Suppressor macrophage treated with lipopolysaccharide for 1 hour (primary cell): Measurements from ENCODE around the gene EGFR.

Source experiments
- DNase-seq, 3 donors: peaks; one replicate each; pipeline ENCODE4 v3.0.0-alpha.2; 2020 to 2022

The EGFR gene

DNA sequence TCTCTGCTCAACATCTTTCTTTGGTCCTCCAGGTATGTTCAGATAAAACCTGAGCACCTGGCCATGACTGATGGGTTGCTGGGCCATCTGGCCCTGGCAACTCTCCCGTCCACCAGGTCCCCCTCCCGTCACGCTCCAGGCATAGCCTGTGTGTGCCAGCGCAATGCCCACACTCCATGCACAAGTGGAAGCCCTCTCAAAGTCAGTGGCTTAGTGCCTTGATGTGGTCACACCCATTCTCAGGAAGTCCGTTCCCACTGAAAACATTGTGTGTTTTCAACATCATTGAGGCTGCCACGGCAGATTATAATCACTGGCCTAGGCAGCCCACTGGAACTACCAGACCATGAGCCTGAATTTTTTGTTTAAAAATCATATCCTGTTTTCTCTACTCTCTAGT is 175.7 kb downstream of the EGFR start:
- no peak for DNase-seq

DNA sequence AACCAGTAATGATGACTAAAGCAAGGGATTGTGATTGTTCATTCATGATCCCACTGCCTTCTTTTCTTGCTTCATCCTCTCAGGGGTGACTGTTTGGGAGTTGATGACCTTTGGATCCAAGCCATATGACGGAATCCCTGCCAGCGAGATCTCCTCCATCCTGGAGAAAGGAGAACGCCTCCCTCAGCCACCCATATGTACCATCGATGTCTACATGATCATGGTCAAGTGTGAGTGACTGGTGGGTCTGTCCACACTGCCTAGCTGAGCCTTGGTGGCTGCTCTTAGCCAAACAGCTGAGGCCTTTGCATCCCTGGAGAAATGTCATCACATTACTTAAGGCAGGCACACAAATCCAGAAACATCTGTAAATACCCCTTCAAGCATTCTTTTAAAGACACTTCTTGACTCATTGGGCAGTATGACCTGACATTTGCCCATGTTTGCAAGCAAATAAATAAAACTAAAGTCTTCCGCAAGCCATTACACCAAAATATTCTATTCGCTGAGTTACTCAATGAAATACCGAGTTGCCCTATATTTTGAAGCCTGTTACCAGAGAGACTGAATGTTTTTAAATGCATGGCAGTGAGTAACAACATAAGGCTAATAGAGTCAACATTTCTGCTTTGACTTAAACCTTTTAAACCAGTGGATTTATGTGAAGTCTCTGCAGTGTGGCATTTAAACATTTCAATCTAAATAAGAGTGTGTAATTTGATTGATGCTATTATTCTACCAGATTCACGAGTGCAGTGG is 180.0 kb downstream of the EGFR start:
- DNase-seq = no peak

DNA sequence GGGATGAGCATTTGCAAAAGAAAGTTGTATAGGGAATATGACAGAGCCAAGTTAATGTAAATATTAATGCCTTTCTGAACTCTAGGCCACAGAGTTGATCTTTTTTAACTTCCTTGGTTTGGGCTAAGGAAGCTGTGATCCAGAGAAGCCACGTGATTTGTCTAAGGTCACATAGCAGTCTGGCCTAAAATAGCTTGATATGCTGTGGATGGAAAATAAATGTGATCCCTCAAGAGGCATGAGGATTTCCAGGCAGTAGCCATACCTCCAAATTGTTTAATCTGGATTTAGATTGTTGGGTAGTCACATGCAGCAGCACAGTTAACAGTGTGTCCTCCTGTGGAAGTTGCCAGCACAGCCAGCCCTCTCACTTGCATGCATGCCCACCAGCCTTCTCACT is 180.6 kb downstream of the EGFR start:
- no peak for DNase-seq

DNA sequence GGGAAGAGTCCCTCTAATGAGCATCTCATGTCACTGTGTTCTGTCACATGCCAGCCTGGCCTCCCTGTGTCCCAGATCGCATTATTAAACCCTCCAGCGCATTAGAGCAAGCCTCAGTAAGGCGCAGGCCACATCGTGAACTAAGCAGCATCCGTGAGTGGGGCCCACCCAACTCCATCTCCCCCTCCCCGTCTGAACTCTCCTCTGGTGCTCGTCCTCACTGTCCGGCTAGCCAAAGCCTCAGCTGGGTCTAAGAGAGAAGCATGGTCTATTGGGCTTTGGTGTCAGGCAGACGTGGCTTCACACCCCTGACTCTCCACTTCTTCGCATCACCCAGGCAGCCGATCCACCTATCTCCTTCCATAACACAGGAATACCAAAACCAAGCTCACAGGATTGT is 181.6 kb downstream of the EGFR start:
- DNase-seq = no peak

DNA sequence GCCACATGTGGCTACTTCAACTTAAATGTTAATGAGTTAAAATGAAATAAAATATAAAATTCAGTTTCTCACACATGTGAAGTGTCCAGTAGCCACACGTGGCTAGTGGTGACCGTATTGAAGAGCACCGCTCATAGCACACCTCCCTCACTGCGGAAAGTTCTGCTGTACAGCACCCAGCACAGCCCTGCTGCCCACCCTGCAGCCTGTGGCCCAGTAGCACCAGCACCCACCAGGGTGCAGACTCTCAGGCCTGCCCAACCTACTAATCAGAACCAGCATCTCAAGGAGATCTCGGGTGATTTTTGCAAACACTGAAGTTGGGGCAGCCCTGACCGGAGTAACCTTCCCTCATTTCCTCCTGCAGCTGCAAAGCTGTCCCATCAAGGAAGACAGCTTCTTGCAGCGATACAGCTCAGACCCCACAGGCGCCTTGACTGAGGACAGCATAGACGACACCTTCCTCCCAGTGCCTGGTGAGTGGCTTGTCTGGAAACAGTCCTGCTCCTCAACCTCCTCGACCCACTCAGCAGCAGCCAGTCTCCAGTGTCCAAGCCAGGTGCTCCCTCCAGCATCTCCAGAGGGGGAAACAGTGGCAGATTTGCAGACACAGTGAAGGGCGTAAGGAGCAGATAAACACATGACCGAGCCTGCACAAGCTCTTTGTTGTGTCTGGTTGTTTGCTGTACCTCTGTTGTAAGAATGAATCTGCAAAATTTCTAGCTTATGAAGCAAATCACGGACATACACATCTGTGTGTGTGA is 183.5 kb downstream of the EGFR start:
- no peak for DNase-seq

DNA sequence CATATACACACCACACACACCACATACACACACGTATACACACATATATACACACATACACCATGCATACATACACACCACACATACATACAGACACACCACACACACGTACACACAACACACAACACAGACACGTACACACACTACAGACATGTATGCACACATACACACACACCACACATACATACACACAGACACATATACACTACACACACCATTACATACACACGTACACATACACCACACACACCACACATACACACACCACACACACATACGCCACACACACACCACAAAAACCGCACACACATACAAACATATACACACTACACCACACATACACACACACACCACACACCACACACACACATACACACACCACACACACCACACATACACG is 184.5 kb downstream of the EGFR start:
- DNase-seq = no peak

DNA sequence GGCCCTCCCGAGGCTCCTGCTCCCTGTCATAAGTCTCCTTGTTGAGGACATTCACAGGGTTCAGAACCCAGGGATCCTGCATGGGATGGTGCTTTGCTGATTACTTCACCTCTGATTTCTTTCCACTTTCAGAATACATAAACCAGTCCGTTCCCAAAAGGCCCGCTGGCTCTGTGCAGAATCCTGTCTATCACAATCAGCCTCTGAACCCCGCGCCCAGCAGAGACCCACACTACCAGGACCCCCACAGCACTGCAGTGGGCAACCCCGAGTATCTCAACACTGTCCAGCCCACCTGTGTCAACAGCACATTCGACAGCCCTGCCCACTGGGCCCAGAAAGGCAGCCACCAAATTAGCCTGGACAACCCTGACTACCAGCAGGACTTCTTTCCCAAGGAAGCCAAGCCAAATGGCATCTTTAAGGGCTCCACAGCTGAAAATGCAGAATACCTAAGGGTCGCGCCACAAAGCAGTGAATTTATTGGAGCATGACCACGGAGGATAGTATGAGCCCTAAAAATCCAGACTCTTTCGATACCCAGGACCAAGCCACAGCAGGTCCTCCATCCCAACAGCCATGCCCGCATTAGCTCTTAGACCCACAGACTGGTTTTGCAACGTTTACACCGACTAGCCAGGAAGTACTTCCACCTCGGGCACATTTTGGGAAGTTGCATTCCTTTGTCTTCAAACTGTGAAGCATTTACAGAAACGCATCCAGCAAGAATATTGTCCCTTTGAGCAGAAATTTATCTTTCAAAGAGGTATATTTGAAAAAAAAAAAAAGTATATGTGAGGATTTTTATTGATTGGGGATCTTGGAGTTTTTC is 186.5 kb downstream of the EGFR start:
- DNase-seq = no peak

DNA sequence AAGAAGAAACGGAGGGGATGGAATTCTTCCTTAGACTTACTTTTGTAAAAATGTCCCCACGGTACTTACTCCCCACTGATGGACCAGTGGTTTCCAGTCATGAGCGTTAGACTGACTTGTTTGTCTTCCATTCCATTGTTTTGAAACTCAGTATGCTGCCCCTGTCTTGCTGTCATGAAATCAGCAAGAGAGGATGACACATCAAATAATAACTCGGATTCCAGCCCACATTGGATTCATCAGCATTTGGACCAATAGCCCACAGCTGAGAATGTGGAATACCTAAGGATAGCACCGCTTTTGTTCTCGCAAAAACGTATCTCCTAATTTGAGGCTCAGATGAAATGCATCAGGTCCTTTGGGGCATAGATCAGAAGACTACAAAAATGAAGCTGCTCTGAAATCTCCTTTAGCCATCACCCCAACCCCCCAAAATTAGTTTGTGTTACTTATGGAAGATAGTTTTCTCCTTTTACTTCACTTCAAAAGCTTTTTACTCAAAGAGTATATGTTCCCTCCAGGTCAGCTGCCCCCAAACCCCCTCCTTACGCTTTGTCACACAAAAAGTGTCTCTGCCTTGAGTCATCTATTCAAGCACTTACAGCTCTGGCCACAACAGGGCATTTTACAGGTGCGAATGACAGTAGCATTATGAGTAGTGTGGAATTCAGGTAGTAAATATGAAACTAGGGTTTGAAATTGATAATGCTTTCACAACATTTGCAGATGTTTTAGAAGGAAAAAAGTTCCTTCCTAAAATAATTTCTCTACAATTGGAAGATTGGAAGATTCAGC is 187.6 kb downstream of the EGFR start:
- no peak for DNase-seq

DNA sequence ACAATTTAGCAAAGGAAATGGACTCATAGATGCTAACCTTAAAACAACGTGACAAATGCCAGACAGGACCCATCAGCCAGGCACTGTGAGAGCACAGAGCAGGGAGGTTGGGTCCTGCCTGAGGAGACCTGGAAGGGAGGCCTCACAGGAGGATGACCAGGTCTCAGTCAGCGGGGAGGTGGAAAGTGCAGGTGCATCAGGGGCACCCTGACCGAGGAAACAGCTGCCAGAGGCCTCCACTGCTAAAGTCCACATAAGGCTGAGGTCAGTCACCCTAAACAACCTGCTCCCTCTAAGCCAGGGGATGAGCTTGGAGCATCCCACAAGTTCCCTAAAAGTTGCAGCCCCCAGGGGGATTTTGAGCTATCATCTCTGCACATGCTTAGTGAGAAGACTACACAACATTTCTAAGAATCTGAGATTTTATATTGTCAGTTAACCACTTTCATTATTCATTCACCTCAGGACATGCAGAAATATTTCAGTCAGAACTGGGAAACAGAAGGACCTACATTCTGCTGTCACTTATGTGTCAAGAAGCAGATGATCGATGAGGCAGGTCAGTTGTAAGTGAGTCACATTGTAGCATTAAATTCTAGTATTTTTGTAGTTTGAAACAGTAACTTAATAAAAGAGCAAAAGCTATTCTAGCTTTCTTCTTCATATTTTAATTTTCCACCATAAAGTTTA is 188.8 kb downstream of the EGFR start:
- no peak for DNase-seq

DNA sequence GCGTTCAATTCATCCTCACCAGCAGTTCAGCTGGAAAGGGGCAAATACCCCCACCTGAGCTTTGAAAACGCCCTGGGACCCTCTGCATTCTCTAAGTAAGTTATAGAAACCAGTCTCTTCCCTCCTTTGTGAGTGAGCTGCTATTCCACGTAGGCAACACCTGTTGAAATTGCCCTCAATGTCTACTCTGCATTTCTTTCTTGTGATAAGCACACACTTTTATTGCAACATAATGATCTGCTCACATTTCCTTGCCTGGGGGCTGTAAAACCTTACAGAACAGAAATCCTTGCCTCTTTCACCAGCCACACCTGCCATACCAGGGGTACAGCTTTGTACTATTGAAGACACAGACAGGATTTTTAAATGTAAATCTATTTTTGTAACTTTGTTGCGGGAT is 190.5 kb downstream of the EGFR start:
- no peak for DNase-seq

DNA sequence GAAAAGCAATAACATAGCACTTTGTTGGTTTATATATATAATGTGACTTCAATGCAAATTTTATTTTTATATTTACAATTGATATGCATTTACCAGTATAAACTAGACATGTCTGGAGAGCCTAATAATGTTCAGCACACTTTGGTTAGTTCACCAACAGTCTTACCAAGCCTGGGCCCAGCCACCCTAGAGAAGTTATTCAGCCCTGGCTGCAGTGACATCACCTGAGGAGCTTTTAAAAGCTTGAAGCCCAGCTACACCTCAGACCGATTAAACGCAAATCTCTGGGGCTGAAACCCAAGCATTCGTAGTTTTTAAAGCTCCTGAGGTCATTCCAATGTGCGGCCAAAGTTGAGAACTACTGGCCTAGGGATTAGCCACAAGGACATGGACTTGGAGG is 191.4 kb downstream of the EGFR start:
- DNase-seq = no peak

DNA sequence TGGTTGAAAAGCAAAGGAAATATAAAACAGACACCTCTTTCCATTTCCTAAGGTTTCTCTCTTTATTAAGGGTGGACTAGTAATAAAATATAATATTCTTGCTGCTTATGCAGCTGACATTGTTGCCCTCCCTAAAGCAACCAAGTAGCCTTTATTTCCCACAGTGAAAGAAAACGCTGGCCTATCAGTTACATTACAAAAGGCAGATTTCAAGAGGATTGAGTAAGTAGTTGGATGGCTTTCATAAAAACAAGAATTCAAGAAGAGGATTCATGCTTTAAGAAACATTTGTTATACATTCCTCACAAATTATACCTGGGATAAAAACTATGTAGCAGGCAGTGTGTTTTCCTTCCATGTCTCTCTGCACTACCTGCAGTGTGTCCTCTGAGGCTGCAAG is 191.9 kb downstream of the EGFR start:
- no peak for DNase-seq

DNA sequence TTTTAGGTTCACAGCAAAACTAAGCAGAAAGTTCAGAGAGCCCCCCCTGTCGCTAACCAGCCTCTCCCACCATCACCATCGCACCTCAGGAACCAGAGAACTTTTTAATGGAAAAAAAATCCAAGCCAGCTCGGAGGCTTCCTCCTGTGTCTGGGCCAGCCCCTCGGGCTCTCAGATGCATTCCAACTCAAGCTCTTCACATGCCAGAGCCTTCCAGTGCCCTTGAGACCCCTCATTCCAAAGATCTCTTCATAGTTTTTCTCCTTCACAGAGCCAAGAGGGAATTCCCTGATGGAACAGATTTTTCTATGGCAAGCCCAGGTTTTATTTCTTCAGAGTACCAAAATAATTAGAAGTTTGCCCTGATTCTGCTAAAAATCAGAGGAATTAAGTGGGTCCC is 192.9 kb downstream of the EGFR start:
- no peak for DNase-seq

DNA sequence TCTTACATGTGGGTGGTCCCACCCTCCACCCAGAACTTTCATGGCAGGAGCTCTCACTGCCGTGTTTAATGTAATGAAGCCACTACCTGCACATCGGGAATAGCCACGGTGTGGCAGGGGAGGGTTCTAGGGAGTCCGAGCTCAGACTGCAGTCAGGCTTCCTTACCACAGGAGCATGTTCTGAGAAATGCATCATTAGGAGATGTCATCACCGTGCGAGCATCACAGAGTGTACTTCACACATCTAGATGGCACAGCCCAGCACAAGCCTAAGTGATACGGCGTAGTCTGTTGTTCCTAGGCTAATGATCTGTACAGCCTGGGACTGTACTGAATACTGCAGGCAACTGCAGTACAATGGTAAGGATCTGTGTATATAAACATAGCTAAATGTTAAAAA is 193.4 kb downstream of the EGFR start:
- no peak for DNase-seq

DNA sequence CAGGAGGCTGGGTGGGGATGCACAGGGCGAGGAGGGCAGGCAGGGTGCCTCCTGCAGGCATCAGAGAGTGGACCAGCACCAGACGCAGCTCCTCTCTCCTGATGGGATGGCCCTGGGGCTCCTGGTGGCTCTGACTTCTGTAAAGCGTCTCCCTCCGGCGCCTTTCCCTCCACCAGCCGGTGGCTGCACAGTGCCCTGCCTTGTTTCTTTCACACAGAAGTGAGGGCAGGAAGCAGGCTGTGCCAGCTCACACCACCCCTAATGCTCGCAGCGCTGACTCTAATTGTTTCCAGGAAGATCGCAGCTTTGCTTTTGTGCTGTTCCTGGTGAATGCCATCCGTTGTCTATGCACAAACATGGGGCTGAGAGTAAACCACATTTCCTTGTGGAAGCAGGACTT is 194.0 kb downstream of the EGFR start:
- no peak for DNase-seq

DNA sequence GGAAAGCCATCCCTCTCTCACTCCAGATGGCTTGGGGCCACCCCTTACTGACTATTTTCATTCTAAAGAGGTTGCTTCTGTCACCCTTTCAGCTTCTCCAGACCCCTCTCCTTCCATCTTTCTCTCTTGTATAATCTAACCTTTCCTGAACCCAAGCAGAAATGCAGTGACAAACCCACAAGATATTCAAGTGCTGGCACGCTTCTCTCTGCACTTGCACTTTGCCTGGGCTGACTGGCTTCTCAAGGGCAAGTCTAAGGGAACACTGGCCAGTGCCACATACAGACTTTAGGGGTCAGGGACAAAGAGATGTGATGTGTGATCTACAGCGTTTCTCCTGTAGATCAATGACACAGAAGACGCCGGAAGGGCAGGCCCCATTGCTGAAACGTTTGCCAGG is 195.9 kb downstream of the EGFR start:
- DNase-seq = no peak

DNA sequence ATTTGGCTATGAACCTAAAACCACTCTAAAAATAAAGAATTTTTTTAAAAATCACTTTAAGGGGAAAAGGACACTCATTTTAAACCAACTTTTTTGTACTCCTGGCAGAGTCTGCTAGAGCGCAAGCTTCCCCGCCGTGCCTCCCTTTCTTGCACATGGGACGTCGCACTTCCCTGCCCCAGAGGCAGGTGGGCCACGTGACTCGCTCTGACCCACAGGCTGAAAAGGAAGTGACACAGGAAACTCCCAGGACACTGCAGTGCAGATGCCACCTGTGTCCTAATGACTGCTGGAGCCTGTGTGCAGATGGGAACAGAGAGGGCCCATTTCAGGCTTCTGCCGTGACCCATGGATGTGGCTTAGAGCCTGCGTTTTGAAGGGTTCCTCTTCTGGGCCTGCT is 204.2 kb downstream of the EGFR start:
- no peak for DNase-seq

DNA sequence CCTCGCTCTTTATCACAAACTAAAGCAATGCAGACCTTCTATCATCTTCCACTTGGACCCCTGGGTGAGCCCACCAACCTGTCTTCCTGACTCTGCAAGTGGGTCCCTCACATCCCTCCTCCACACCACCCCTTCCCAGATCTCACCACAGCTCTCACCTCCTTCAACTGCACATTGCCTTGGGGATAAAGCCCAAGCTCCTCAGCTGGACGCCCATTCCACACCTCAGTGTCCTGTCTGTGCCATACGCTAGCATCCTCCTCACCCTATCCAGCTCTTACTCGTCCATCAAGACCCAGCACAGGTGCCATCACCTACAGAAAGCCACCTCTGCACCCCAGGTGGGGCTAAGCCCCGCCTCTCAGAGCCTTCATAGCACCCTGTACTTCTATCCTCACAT is 205.3 kb downstream of the EGFR start:
- DNase-seq = no peak

DNA sequence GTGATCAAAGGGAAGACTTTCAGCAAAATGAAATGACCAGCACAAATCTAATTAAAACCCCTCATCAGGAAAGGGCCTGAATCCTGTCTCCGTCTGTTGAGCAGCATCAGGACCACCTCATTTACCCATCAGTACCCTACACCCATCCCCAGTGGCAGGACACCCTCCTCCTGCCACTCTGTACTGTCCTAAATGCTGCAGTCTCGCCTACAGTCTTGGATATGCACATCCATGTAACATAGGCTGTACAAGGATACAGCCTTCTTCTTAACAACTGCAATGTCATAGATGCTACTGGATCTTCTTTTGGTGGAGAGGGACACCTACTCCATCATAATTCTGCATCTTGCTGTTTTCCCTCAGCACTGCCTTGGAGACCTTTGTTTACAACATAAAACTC is 206.0 kb downstream of the EGFR start:
- DNase-seq = no peak

DNA sequence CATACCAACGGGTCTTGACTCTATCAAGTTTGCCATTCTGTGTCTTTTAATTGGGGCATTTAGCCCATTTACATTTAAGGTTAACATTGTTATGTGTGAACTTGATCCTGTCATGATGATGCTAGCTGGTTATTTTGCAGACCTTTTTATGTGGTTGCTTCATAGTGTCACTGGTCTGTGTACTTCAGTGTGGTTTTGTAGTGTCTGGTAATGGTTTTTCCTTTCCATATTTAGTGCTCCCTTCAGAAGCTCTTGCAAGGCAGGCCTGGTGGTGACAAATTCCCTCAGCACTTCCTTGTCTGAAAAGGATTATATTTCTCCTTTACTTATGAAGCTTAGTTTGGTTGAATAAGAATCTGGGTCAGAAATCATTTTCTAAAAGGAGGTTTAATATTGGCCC is 211.2 kb downstream of the EGFR start:
- DNase-seq = no peak

DNA sequence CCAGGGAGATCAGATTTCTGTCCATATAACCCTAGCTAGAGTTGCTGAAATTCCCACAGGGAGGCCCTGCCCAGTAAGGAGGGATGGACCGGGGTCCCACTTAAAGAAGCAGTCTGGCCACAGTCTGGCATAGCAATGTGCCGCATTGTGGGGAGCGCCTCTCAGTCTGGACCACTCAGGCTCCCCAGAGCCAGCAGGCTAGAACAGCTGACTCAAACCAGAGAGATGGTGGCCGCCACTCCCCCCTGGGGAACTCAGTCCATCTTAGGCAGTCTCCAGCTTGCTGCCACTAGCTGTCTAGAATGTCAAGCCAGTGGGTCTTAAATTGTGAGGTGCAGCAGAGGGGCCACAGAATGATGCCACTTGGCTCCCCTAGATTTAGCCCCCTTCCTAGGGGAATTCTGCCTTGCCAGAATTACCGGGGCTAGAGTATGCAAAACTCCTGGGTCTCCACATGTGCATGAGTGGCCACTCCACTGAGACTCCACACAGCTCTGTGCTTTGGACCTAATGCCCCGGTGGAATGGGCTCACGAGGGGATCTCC is 213.0 kb downstream of the EGFR start:
- no peak for DNase-seq

DNA sequence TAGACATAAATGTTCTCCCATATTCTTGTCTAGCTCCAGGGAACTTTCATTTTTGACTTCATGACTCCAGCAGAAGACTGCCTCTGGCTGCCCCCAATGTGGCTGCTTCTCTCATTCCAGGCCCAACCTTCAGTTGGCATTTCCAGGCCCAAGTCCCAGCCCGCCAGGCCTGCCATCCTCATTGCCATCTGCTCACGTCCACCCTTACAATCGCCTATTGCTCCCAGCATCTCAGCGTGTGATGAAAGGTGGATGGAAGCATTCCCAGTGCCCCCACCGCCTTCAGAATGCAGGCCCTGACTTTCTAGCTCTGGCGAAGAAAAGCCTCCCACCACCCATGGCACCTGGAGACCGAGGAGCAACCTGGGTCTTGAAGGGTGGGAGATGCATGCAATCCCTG is 214.2 kb downstream of the EGFR start:
- DNase-seq = no peak
